Ureter (tissue), 1 donor: Measurements from ENCODE around the gene USH2A. TPM values are rescaled to one million over a fixed set of nuclear protein-coding genes. Genes with fewer than 3 reads are reported as not detected.

Source experiments
- DNase-seq: peaks from one replicate; pipeline ENCODE4 v3.0.0-alpha.2; 2020; ENCODE audit warnings: low spot score
- total RNA-seq: library from RNA; stranded (reverse); gene quantifications from one replicate; pipeline ENCODE4 v1.2.4, GENCODE V29; 2023
- donor health status: DM: yes; HTN: yes; CAD: no.

Gene USH2A
- total RNA-seq, 1 donor from 2014 or later, result 0.23 TPM

GRCh38 chr1:216290074-216290473 lies 133.2 kb downstream of the USH2A start:
- DNase-seq, result no peak

GRCh38 chr1:216285052-216285451 lies 138.2 kb downstream of the USH2A start:
- no peak for DNase-seq

GRCh38 chr1:216281757-216282156 lies 141.5 kb downstream of the USH2A start:
- no peak for DNase-seq

- DNase-seq, result no peak
Observed at GRCh38 chr1:216270086-216270773, 153.0 kb downstream of the USH2A start.

GRCh38 chr1:216261631-216262030 lies 161.6 kb downstream of the USH2A start:
- DNase-seq, result no peak

GRCh38 chr1:216258856-216259255 lies 164.4 kb downstream of the USH2A start:
- no peak for DNase-seq

- no peak for DNase-seq
Observed at GRCh38 chr1:216258386-216258785, 164.9 kb downstream of the USH2A start.

- no peak for DNase-seq
Observed at GRCh38 chr1:216250861-216251260, 172.4 kb downstream of the USH2A start.

GRCh38 chr1:216248628-216249027 lies 174.6 kb downstream of the USH2A start:
- DNase-seq, result no peak

- no peak for DNase-seq
Observed at GRCh38 chr1:216247937-216248336, 175.3 kb downstream of the USH2A start.

- DNase-seq, result no peak
Observed at GRCh38 chr1:216246577-216247203, 176.6 kb downstream of the USH2A start.

- DNase-seq, result no peak
Observed at GRCh38 chr1:216238844-216239243, 184.4 kb downstream of the USH2A start.

GRCh38 chr1:216237927-216238542 lies 185.2 kb downstream of the USH2A start:
- no peak for DNase-seq

GRCh38 chr1:216224233-216224632 lies 199.0 kb downstream of the USH2A start:
- DNase-seq, result no peak

GRCh38 chr1:216223486-216223885 lies 199.8 kb downstream of the USH2A start:
- DNase-seq, result no peak

- no peak for DNase-seq
Observed at GRCh38 chr1:216222288-216222687, 201.0 kb downstream of the USH2A start.

GRCh38 chr1:216221260-216221700 lies 202.0 kb downstream of the USH2A start:
- DNase-seq, result peak; percentile 55

- no peak for DNase-seq
Observed at GRCh38 chr1:216216305-216216704, 206.9 kb downstream of the USH2A start.

- DNase-seq, result no peak
Observed at GRCh38 chr1:216215169-216215568, 208.1 kb downstream of the USH2A start.

GRCh38 chr1:216212826-216213225 lies 210.4 kb downstream of the USH2A start:
- no peak for DNase-seq

- DNase-seq, result no peak
Observed at GRCh38 chr1:216210081-216210480, 213.2 kb downstream of the USH2A start.

- no peak for DNase-seq
Observed at GRCh38 chr1:216209125-216209524, 214.1 kb downstream of the USH2A start.

- DNase-seq, result no peak
Observed at GRCh38 chr1:216207154-216207553, 216.1 kb downstream of the USH2A start.
